ENCODE measurements around the gene SRGAP2.
"Not testable (repeated sequence)": the region's sequence is repeated elsewhere in the genome, so short reads cannot be mapped to it uniquely, and the experiment has no call there.

- not testable (repeated sequence) for TF ChIP-seq ELK1 (CRISPR knock-in tag; IDR thresholded peaks at IDR 0.05); RBM17 (IDR thresholded peaks at IDR 0.05; ENCODE audit: borderline replicate concordance, low read depth, low read length); GABPA (tag; conservative IDR thresholded peaks at IDR 0.05; ENCODE audit: low read depth); JUN (IDR thresholded peaks at IDR 0.05; ENCODE audit: borderline replicate concordance, low read depth, low read length); JUN (CRISPR knock-in tag; IDR thresholded peaks at IDR 0.05; ENCODE audit: borderline replicate concordance); CTCF (IDR thresholded peaks at IDR 0.05 in 2 of 3, conservative IDR thresholded peaks at IDR 0.05 in 1 of 3; ENCODE audit: insufficient read depth in 2 of 3, low read depth in 1 of 3, low read length in 3 of 3); AFF4 (CRISPR knock-in tag; IDR thresholded peaks at IDR 0.05)
Measured at GRCh38 chr1:206252680-206253335, 49.5 kb downstream of the SRGAP2 start.
